ENCODE data around the gene CYP2S1. TPM values are rescaled to one million over a fixed set of nuclear protein-coding genes. Genes with fewer than 3 reads are reported as not detected.

The CYP2S1 gene
- total RNA-seq, 2 experiments from 2014 or later, result 0.78 to 0.82 TPM

GRCh38 chr19:41221514-41222205 is 28.6 kb downstream of the CYP2S1 start:
- H3K36me3 Mint-ChIP-seq (ENCODE audit: low read depth), result no peaks in the 10 kb centered on the region
- peaks cover 17 to 20% of the 10 kb centered on the region in 2 experiments for H3K27me3 ChIP-seq (ENCODE audit: control insufficient read depth in 1 of 2, insufficient read depth in 2 of 2, low read length in 2 of 2)
- intact Hi-C loops (cut with DNase I, micrococcal nuclease), result no loop called here
- peaks cover 0 to 7% of the 10 kb centered on the region in 2 experiments for H3K9me3 ChIP-seq (ENCODE audit: control insufficient read depth in 1 of 2, insufficient read depth in 1 of 2, low read length in 2 of 2)
- peaks cover 11% of the 10 kb centered on the region for H3K4me1 Mint-ChIP-seq (ENCODE audit: low read depth)
- no peak overlapping the region for H3K4me3 ChIP-seq (ENCODE audit: low read length)
- no peak overlapping the region for H3K27ac Mint-ChIP-seq
- peaks cover 15% of the 10 kb centered on the region for H3K4me1 ChIP-seq (ENCODE audit: insufficient read depth, low read length)
- no peak for TF ChIP-seq CTCF (IDR thresholded peaks at IDR 0.05)
- no peaks in the 10 kb centered on the region for H3K9me3 Mint-ChIP-seq
- no peak overlapping the region for H3K27ac ChIP-seq (ENCODE audit: low read depth in 1 of 2, low read length in 2 of 2)
- ChIA-PET POLR2A (no interaction called here), CTCF (interaction anchor here (1.4 kb wide), 1 partner anchor 41 kb away, joined by 4 read pairs; no protein-coding TSS in a partner anchor)
- DNase-seq (no peak), ATAC-seq (ENCODE audit: poor library complexity) (no peak)
- no peaks in the 10 kb centered on the region for H3K36me3 ChIP-seq (ENCODE audit: insufficient read depth, low read length)
- H3K4me3 Mint-ChIP-seq, result no peak overlapping the region
- peaks cover 47% of the 10 kb centered on the region for H3K27me3 Mint-ChIP-seq

GRCh38 chr19:41222240-41222639 is 29.2 kb downstream of the CYP2S1 start:
- H3K27ac Mint-ChIP-seq, result no peak overlapping the region
- H3K4me1 ChIP-seq (ENCODE audit: insufficient read depth, low read length), result peaks cover 19% of the 10 kb centered on the region
- no peak overlapping the region for H3K4me3 Mint-ChIP-seq
- DNase-seq (no peak), ATAC-seq (ENCODE audit: poor library complexity) (no peak)
- intact Hi-C loops (cut with DNase I, micrococcal nuclease), result no loop called here
- no peak overlapping the region for H3K27ac ChIP-seq (ENCODE audit: low read depth in 1 of 2, low read length in 2 of 2)
- H3K27me3 Mint-ChIP-seq, result peaks cover 42% of the 10 kb centered on the region
- POLR2A ChIA-PET, result no interaction called here
- H3K36me3 ChIP-seq (ENCODE audit: insufficient read depth, low read length), result no peaks in the 10 kb centered on the region
- H3K4me1 Mint-ChIP-seq (ENCODE audit: low read depth), result peaks cover 17% of the 10 kb centered on the region
- H3K36me3 Mint-ChIP-seq (ENCODE audit: low read depth), result no peaks in the 10 kb centered on the region
- peaks cover 0 to 7% of the 10 kb centered on the region in 2 experiments for H3K9me3 ChIP-seq (ENCODE audit: control insufficient read depth in 1 of 2, insufficient read depth in 1 of 2, low read length in 2 of 2)
- no peaks in the 10 kb centered on the region for H3K9me3 Mint-ChIP-seq
- no peak overlapping the region for H3K4me3 ChIP-seq (ENCODE audit: low read length)
- CTCF ChIA-PET, result no interaction called here
- peaks cover 17 to 20% of the 10 kb centered on the region in 2 experiments for H3K27me3 ChIP-seq (ENCODE audit: control insufficient read depth in 1 of 2, insufficient read depth in 2 of 2, low read length in 2 of 2)
- TF ChIP-seq CTCF (IDR thresholded peaks at IDR 0.05), result no peak

GRCh38 chr19:41223431-41224234 is 30.6 kb downstream of the CYP2S1 start:
- Histone ChIP-seq H3K27ac (ENCODE audit: low read depth in 1 of 2, low read length in 2 of 2) (no peak overlapping the region), H3K9me3 (ENCODE audit: control insufficient read depth in 1 of 2, insufficient read depth in 1 of 2, low read length in 2 of 2) (peaks cover 0 to 7% of the 10 kb centered on the region in 2 experiments), H3K27me3 (ENCODE audit: control insufficient read depth in 1 of 2, insufficient read depth in 2 of 2, low read length in 2 of 2) (peaks cover 13 to 17% of the 10 kb centered on the region in 2 experiments), H3K4me1 (ENCODE audit: insufficient read depth, low read length) (peaks cover 19% of the 10 kb centered on the region), H3K36me3 (ENCODE audit: insufficient read depth, low read length) (no peaks in the 10 kb centered on the region), H3K4me3 (ENCODE audit: low read length) (no peak overlapping the region)
- ChIA-PET CTCF (interaction anchor here (0.7 kb wide), 1 partner anchor 39 kb away, joined by 4 read pairs; no protein-coding TSS in a partner anchor), POLR2A (no interaction called here)
- Mint-ChIP-seq H3K36me3 (ENCODE audit: low read depth) (no peaks in the 10 kb centered on the region), H3K27me3 (peaks cover 32% of the 10 kb centered on the region), H3K4me1 (ENCODE audit: low read depth) (peaks cover 18% of the 10 kb centered on the region), H3K4me3 (peak overlapping the region; percentile 46), H3K27ac (peak overlapping the region; percentile 18), H3K9me3 (no peaks in the 10 kb centered on the region)
- TF ChIP-seq CTCF (IDR thresholded peaks at IDR 0.05), result no peak
- no peak for ATAC-seq (ENCODE audit: poor library complexity)
- intact Hi-C loops (cut with DNase I, micrococcal nuclease), result no loop called here
- peak in 1 of 14 experiments; percentile 33 for DNase-seq
